Measurements from ENCODE around the gene COX7A2L.

COX7A2L gene

GRCh38 chr2:42314892-42315468 lies 46.0 kb downstream of the COX7A2L start:
- no peak for DNase-seq

- DNase-seq, result no peak
Observed at GRCh38 chr2:42312106-42312505, 48.9 kb downstream of the COX7A2L start.

GRCh38 chr2:42310007-42310515 lies 51.0 kb downstream of the COX7A2L start:
- DNase-seq, result no peak

GRCh38 chr2:42309366-42309765 lies 51.7 kb downstream of the COX7A2L start:
- no peak for DNase-seq

- no peak for DNase-seq
Observed at GRCh38 chr2:42307180-42307579, 53.8 kb downstream of the COX7A2L start.

GRCh38 chr2:42304059-42304713 lies 56.8 kb downstream of the COX7A2L start:
- DNase-seq, result no peak

GRCh38 chr2:42303252-42303651 lies 57.8 kb downstream of the COX7A2L start:
- no peak for DNase-seq

GRCh38 chr2:42300527-42300926 lies 60.5 kb downstream of the COX7A2L start:
- DNase-seq, result no peak
